ENCODE data around the gene ADAMTS2.

DNA sequence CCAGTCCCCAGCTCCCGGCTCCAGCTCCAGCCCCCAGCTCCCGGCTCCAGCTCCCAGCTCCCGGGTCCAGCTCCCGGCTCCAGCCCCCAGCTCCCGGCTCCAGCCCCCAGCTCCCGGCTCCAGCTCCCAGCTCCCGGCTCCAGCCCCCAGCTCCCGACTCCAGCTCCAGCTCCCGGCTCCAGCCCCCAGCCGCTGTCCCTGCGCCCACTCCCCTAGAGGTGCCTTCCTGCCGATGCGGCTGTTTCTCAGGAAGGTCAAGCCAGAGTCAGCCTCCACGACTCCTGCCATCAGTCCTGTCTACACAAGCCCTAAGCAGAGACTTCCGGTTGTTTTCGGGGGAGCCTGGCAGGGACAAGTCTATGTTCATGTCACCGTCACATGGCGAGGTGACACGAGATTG is 210.3 kb downstream of the ADAMTS2 start:
- TF ChIP-seq, protein P1, sequence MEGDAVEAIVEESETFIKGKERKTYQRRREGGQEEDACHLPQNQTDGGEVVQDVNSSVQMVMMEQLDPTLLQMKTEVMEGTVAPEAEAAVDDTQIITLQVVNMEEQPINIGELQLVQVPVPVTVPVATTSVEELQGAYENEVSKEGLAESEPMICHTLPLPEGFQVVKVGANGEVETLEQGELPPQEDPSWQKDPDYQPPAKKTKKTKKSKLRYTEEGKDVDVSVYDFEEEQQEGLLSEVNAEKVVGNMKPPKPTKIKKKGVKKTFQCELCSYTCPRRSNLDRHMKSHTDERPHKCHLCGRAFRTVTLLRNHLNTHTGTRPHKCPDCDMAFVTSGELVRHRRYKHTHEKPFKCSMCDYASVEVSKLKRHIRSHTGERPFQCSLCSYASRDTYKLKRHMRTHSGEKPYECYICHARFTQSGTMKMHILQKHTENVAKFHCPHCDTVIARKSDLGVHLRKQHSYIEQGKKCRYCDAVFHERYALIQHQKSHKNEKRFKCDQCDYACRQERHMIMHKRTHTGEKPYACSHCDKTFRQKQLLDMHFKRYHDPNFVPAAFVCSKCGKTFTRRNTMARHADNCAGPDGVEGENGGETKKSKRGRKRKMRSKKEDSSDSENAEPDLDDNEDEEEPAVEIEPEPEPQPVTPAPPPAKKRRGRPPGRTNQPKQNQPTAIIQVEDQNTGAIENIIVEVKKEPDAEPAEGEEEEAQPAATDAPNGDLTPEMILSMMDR (IDR thresholded peaks at IDR 0.05): no peak
- no peak for TF ChIP-seq POLR2A (IDR thresholded peaks at IDR 0.05)

Measured in lower leg skin (tissue), 3 donors.